NCI-H1417 (cell line): Measurements from ENCODE around the gene CC2D2A.
"Not testable (repeated sequence)": the region's sequence is repeated elsewhere in the genome, so short reads cannot be mapped to it uniquely, and the experiment has no call there.

Experiments used
- DNase-seq, 3 experiments: peaks; one replicate each; lab custom pipeline; 2025; lab: John Stamatoyannopoulos, UW

The CC2D2A gene

GRCh38 chr4:15557786-15558550 lies 88.3 kb downstream of the CC2D2A start:
- DNase-seq: no peak

- no peak for DNase-seq
These were observed 88.9 kb downstream of the CC2D2A start for GRCh38 chr4:15558561-15558960.

- DNase-seq: no peak
These were observed 92.4 kb downstream of the CC2D2A start for GRCh38 chr4:15562114-15562513.

- no peak for DNase-seq
These were observed 92.9 kb downstream of the CC2D2A start for GRCh38 chr4:15562623-15563022.

GRCh38 chr4:15563871-15564270 lies 94.2 kb downstream of the CC2D2A start:
- no peak for DNase-seq

DNA sequence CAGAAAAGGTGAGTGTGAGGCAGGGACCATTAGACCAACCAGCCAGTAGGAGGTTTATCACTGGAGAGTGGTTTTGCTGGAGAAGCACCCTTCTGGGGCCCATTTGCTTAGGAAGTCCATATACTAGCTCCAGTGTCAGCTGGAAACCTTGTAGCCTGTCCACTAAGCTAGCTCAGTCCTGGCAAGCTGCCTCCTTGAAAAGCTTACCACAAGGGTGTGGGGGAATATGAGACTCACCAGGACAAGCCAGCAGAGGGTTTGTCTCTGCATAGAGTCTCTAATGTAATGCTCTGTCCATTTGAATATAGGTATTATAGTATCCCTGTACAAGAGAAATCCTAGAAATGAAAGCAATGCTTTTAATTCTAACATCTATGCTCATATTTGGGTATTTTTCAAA lies 99.1 kb downstream of the CC2D2A start:
- no peak for DNase-seq

DNA sequence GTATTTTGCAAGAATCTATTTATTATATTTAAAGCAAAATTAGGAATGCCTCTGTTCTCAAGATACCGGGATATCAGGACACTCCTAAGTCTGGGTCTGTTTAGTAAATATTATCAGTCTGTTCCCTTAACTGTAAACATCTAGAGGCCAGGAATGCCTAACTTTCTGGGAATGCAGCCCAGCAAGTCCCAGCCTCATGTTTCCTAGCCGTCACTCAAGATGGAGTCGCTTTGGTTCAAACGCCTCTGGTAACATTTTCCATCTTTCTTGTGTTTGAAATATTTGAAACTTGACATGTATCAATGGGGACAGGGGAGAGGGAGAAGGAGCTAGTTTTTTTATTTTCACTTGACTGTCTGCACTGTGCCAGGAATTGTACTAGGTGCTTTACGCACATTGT lies 100.1 kb downstream of the CC2D2A start:
- no peak for DNase-seq

DNA sequence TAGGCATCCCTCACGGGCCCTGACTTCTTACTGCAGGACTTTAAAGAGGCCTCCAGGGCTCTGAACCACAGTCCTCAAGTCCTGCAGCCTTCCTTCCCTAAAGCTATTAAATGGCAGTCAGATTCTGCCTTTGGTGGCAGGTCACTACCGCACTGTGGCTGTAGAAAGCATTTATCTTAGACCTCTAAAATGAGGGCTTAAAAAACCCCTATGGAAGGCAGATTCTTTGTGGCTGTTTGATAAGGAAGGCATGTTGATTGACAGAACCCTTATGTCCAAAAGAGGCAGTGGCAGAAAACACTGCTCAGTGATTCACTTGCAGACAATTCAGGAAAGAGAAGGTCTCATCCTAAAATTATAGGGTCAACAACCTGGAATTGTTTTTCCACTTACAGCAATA lies 106.3 kb downstream of the CC2D2A start:
- DNase-seq: no peak

DNA sequence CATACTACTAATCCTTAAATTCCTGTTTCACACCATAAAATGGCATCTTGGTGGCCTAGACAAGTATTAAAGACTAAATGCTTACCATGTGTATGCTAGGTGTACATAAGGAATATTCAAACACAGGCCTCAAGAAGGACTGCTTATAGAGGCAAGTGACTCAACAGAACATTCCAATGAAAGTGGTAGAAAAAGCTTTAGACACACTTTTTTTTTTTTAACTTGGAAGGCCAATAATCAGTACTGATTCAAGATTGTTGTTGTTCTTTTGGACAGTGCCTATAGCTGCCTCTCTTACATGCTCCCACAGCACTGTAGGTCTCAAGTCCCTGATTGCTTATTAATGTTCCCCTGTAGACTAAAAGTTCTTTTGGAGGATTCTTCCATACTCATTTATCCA lies 107.8 kb downstream of the CC2D2A start:
- DNase-seq: no peak

DNA sequence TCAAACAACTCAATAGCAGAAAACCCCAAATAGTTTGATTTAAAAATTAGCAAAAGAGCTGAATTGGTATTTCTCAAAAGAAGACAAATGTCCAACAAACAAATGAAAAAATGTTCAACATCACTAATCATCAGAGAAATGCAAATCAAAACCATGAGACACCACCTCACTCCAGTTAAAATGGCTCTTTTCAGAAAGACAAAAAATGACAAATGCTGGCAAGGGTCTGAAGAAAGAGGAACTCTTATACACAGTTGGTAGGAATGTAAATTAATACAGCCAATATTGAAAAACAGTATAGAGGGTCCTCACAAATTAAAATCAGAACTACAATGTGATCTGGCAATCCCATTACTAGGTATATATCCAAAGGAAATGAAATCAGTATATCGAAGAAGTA lies 115.1 kb downstream of the CC2D2A start:
- DNase-seq: no peak

DNA sequence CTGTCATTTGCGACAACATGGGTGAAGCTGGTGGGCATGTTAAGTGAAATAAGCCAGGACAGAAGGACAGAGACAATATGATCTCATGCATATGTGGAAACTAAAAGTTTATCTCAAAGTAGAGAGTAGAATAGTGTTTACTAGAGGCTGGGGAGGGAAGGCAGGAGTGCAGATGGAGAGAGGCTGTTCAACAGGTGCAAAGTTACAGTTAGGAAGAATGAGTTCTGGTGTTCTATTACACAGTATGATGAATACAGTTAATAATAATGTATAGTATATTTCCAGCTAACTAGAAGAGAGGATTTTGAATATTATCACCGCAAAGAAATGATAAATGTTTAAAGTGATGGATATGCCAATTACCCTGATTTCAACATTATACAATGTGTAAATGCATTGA lies 115.6 kb downstream of the CC2D2A start:
- DNase-seq: no peak

DNA sequence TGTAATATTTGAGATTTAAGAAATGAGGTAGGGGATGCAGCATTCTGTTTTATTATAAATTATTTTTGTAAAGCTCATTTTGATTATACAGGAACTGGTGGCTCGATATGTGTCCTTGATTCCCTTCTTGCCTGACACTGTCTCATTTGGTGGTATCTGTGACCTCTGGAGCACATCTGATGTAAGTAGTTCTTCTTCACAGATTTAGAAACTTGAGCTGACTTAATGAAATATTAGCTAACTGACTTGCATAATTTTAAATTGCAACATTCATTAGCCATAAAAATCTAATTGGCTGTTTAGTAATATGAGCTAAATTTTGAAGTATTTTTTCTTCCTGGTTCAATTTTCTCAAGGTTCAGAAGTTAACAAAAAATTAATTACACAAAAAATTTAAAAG lies 116.4 kb downstream of the CC2D2A start:
- DNase-seq: no peak

DNA sequence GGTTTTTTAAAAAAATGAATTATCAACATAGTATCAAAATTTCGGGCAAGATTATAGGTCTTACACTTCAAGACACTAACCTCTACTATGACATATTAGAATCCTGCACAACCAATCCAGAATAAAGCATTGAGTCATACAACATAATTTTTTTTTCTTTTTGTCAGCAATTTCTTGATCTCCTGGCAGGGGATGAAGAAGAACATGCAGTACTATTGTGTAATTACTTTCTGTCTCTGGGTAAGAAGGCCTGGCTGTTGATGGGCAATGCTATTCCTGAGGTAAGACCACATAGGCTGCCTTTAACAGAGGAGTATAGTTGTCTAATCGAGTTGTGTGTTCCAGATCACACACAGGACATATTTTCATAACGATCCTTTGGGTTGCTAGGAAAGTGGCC lies 118.0 kb downstream of the CC2D2A start:
- DNase-seq: no peak

DNA sequence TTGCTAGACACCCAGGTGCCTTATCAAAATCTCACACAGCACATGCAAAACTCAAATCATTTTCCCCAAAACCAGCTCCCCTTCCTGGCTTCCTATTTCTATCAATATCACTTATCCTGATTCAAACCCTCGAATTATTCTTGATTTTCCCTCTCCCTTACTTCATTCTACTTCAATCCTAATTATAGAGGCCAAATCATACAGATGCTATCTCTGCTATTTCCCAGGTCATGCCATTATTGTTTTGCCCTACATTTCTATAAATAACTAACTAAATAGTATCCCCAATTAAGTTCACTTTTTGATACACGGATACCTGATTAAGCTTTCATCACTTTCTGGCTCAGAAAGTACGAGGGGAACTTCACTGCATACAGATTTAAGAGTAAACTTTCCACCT lies 123.1 kb downstream of the CC2D2A start:
- no peak for DNase-seq

GRCh38 chr4:15598644-15599043 lies 129.0 kb downstream of the CC2D2A start:
- DNase-seq: no peak

GRCh38 chr4:15600176-15600575 lies 130.5 kb downstream of the CC2D2A start:
- DNase-seq: no peak

- DNase-seq: no peak
These were observed 132.2 kb downstream of the CC2D2A start for GRCh38 chr4:15601862-15602261.

- DNase-seq: no peak
These were observed 135.9 kb downstream of the CC2D2A start for GRCh38 chr4:15605537-15605936.

GRCh38 chr4:15610855-15611254 lies 141.2 kb downstream of the CC2D2A start:
- DNase-seq: no peak

- no peak for DNase-seq
These were observed 142.5 kb downstream of the CC2D2A start for GRCh38 chr4:15612136-15612535.

DNA sequence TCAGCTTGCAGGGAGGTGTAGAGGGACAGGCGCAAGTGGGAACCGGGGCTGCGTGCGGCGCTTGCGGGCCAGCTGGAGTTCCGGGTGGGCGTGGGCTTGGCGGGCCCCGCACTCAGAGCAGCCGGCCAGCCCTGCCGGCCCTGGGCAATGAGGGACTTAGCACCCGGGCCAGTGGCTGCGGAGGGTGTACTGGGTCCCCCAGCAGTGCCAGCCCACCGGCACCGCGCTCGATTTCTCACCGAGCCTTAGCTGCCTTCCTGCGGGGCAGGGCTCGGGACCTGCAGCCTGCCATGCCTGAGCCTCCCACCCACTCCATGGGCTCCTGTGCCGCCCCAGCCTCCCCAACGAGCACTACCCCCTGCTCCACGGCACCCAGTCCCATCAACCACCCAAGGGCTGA lies 145.2 kb downstream of the CC2D2A start:
- DNase-seq: not testable (repeated sequence)

DNA sequence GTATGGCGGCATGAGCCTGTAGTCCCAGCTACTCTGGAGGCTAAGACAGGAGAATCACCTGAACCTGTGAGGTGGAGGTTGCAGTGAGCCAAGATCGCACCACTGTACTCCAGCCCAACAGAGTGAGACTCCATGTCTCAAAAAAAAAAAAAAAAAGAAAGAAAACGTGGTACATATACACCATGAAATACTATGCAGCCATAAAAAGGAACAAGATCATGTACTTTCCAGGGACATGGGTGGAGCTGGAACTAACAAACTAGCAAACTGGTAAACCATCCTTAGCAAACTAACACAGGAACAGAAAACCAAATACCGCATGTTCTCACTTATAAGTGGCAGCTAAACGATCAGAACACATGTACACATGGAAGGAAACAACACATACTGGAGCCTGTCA lies 147.7 kb downstream of the CC2D2A start:
- DNase-seq: not testable (repeated sequence)

DNA sequence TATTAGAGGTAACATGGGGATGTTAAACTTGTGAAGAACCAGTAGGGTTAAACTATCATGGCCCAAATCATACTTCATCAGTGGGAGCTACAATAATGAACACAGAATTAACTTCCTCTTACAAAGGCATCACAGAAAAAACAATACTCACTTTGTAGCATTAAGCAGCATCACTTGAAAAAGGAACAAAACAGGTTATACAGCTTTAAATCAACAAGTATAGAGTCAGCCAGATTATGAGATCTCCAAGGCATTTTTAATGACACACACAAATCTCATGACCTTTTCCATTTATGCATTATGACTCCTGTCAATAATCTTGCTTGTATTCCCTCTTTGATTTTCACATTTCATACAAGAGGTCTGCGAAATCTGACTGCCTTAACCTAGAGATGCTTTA lies 167.1 kb downstream of the CC2D2A start:
- DNase-seq: peak in 1 of 3 experiments; percentile 19

DNA sequence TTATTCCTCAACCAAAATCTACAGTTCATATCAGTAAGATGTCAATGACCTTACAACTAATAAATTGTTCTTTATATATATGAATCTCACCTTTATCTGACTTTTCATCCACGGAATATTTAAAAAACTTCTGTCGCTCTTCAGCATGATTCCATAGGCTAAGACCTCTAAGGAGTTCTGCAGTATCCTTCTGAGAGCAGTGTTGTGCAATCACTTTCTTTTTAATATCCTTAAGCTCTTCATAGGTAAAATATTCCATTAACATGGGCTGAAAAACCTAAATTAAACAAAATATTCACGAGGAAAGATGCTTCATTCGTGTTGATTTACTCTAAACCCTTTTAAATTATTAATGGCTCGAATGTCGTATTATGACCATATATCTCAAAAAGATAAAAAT lies 168.7 kb downstream of the CC2D2A start:
- DNase-seq: no peak
